Stimulated activated CD8-positive, alpha-beta memory T cell treated with anti-CD3 and anti-CD28 coated beads, Interleukin-2, amount 100 ng/mL, for 1 hour (primary cell): ENCODE results near the gene HTR3D.
A peak's percentile ranks its signal among the peaks of the same experiment; 100 is the strongest.
"Not testable (repeated sequence)": the region's sequence is repeated elsewhere in the genome, so short reads cannot be mapped to it uniquely, and the experiment has no call there.

ENCODE experiments used
- DNase-seq, 2 donors: peaks; one replicate each; pipeline ENCODE4 v3.0.0-alpha.2; 2020; ENCODE audit warnings: low read depth in 2 of 2

The HTR3D gene

GRCh38 chr3:184016169-184016570, 15.4 kb upstream of the HTR3D start:
- no peak for DNase-seq

GRCh38 chr3:184016811-184017671, 14.5 kb upstream of the HTR3D start:
- peak; percentile 8 to 19 for DNase-seq

GRCh38 chr3:184017672-184018423, 13.7 kb upstream of the HTR3D start, which contains the start of gene ABCC5:
ABCC5 (minus strand) TSS chr3:184017884; CDS start chr3:184014392, 3,492 bp downstream.
- DNase-seq, result peak; percentile 57 to 69

- no peak for DNase-seq
Measured at GRCh38 chr3:184018424-184018973, 13.0 kb upstream of the HTR3D start.

GRCh38 chr3:184022323-184022722, 9.2 kb upstream of the HTR3D start:
- no peak for DNase-seq

GRCh38 chr3:184025256-184025655, 6.3 kb upstream of the HTR3D start:
- DNase-seq, result not testable (repeated sequence)

- not testable (repeated sequence) for DNase-seq
Measured at GRCh38 chr3:184028275-184028890, 3.2 kb upstream of the HTR3D start.

- DNase-seq, result no peak
Measured at GRCh38 chr3:184029443-184029842, 2.1 kb upstream of the HTR3D start.

- no peak for DNase-seq
Measured at GRCh38 chr3:184030536-184030935, 1.0 kb upstream of the HTR3D start.

GRCh38 chr3:184037816-184038215, 6.3 kb downstream of the HTR3D start:
- no peak for DNase-seq

- not testable (repeated sequence) for DNase-seq
Measured at GRCh38 chr3:184038307-184038706, 6.8 kb downstream of the HTR3D start.

GRCh38 chr3:184039414-184039813, 7.9 kb downstream of the HTR3D start:
- no peak for DNase-seq

- DNase-seq, result no peak
Measured at GRCh38 chr3:184040010-184040409, 8.5 kb downstream of the HTR3D start.

GRCh38 chr3:184042617-184043016, 11.1 kb downstream of the HTR3D start:
- no peak for DNase-seq

GRCh38 chr3:184045995-184046394, 14.5 kb downstream of the HTR3D start:
- DNase-seq, result no peak

GRCh38 chr3:184050217-184050847, 18.8 kb downstream of the HTR3D start:
- no peak for DNase-seq

GRCh38 chr3:184052767-184053166, 21.2 kb downstream of the HTR3D start, which contains the start of gene HTR3C:
HTR3C (plus strand) TSS chr3:184053047; CDS start chr3:184053081, 34 bp downstream.
- no peak for DNase-seq

- DNase-seq, result no peak
Measured at GRCh38 chr3:184058029-184058428, 26.5 kb downstream of the HTR3D start.

- DNase-seq, result no peak
Measured at GRCh38 chr3:184059424-184059823, 27.9 kb downstream of the HTR3D start.

- no peak for DNase-seq
Measured at GRCh38 chr3:184062637-184063036, 31.1 kb downstream of the HTR3D start.

- DNase-seq, result no peak
Measured at GRCh38 chr3:184066211-184066610, 34.7 kb downstream of the HTR3D start.
